Measurements from ENCODE around the gene SCGB3A1. TPM values are rescaled to one million over a fixed set of nuclear protein-coding genes. Genes with fewer than 3 reads are reported as not detected.

The SCGB3A1 gene
- total RNA-seq, 1 experiment from 2014 or later = not detected

DNA sequence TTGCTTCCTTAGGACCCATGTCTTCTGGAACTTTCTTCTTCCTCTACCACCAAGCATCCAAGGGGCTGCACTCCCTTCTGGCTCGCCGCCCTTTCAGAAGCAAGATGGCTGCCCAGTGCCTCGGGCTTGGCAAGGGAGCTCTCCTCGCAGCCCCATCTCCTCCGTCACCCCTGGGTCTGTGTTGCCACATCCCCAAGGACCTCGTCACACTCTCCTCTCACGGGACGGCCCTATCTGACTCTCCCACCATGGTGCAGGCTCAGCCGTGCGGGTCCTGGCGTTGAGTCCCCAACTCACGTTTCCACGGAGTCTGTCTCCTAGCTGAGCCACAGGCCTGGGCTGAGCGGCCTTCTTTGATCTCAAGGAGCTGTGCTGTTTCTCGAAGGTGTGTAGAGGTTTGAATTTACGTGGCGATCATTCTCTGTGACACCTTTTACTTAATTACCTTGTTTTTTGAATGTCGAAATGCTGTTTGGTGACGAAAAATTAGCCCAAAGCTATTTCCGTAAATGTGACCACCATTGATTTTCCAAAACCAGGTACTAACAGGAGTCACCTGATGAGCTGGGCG lies 15.0 kb upstream of the SCGB3A1 start:
- Histone ChIP-seq H2BK12ac (ENCODE audit: insufficient read length, low read depth, low read length) (no peak overlapping the region), H3K4me2 (ENCODE audit: insufficient read depth, insufficient read length, low read length) (no peak overlapping the region), H3K27me3 (ENCODE audit: insufficient read depth, low read length) (no peaks in the 10 kb centered on the region), H4K5ac (ENCODE audit: insufficient read length, low read depth, low read length) (no peak overlapping the region), H2BK5ac (ENCODE audit: insufficient read length, low read length) (no peak overlapping the region), H3K4me1 (ENCODE audit: insufficient read depth, low read length) (no peaks in the 10 kb centered on the region), H2BK20ac (ENCODE audit: low read depth, low read length, poor library complexity, severe bottlenecking) (no peak overlapping the region), H4K8ac (replicated peaks; ENCODE audit: insufficient read length, low read depth, low read length) (no peak overlapping the region), H2AK5ac (ENCODE audit: insufficient read length, low read length) (no peak overlapping the region), H3K4ac (ENCODE audit: low read depth, low read length) (no peak overlapping the region), H2BK15ac (ENCODE audit: low read depth, low read length) (no peak overlapping the region), H3K18ac (ENCODE audit: insufficient read length, low read depth, low read length) (no peak overlapping the region), H3K27ac (ENCODE audit: insufficient read length, low read depth, low read length) (no peak overlapping the region), H4K20me1 (ENCODE audit: control insufficient read depth, insufficient read depth, insufficient read length) (no peaks in the 10 kb centered on the region), H3K23ac (ENCODE audit: insufficient read length, low read depth, low read length) (no peak overlapping the region), H3K79me1 (ENCODE audit: insufficient read depth, low read depth, low read length, poor library complexity, severe bottlenecking) (no peaks in the 10 kb centered on the region), H2AFZ (ENCODE audit: low read length) (no peak overlapping the region), H3K9me3 (ENCODE audit: control insufficient read depth, low read depth, low read length) (no peaks in the 10 kb centered on the region), H4K91ac (ENCODE audit: insufficient read length, low read depth, low read length) (no peak overlapping the region), H3T11ph (ENCODE audit: low read length) (no peak overlapping the region), H3K56ac (ENCODE audit: insufficient read length, low read depth, low read length) (no peak overlapping the region), H3K79me2 (ENCODE audit: insufficient read depth, low read length) (no peaks in the 10 kb centered on the region), H2BK120ac (ENCODE audit: low read depth, low read length, poor library complexity, severe bottlenecking) (no peak overlapping the region), H3K14ac (ENCODE audit: insufficient read depth, low read length) (no peak overlapping the region), H3K9ac (ENCODE audit: extremely low read depth, insufficient read length, low read length) (no peak overlapping the region), H3K23me2 (ENCODE audit: insufficient read length, low read depth, low read length, poor library complexity, severe bottlenecking) (no peaks in the 10 kb centered on the region)
- Mint-ChIP-seq H3K4me3 (no peak overlapping the region), H3K27me3 (ENCODE audit: low read depth) (peaks cover 4% of the 10 kb centered on the region; the same call in 1 of the 2 replicates), H3K27ac (no peak overlapping the region), H3K36me3 (ENCODE audit: insufficient read depth in 1 of 3, low read depth in 3 of 3) (no peaks in the 10 kb centered on the region), H3K9me3 (no peaks in the 10 kb centered on the region; a peak in 1 of 5 replicates), H3K4me1 (peaks cover 0 to 4% of the 10 kb centered on the region in 2 experiments; a peak in 1 of 4 replicates)
- DNase-seq = no peak
- TF ChIP-seq CTCF (conservative IDR thresholded peaks at IDR 0.05) = no peak; the same call in 2 of the 3 replicates
- no CpG with 5 or more reads among the region's 21 CpGs for WGBS (ENCODE audit: extremely low coverage, insufficient read length, low lambda C conversion rate)
